H9 (cell line): ENCODE data around the gene TTC13. TPM values are rescaled to one million over a fixed set of nuclear protein-coding genes. Genes with fewer than 3 reads are reported as not detected.

Source experiments
- DNase-seq: peaks from one replicate; pipeline ENCODE4 v3.0.0-alpha.2; 2017
- H2AFZ ChIP-seq: one replicate; pipeline ENCODE4 v1.6.1; 2013; ENCODE audit warnings: mild to moderate bottlenecking, low read length, control low read depth, moderate library complexity
- H2AK5ac ChIP-seq: 2 replicates; pipeline ENCODE4 v1.6.1; 2013; ENCODE audit warnings: low read length, control low read depth, mixed read lengths; ENCODE audit not compliant: insufficient read length
- H2BK120ac ChIP-seq: one replicate; pipeline ENCODE4 v1.6.1; 2013; ENCODE audit warnings: low read depth, mild to moderate bottlenecking, low read length, control low read depth, inconsistent platforms; ENCODE audit not compliant: poor library complexity, severe bottlenecking
- H2BK12ac ChIP-seq: 2 replicates; pipeline ENCODE4 v1.6.1; 2013; ENCODE audit warnings: low read length, control low read depth, mixed read lengths, low read depth; ENCODE audit not compliant: insufficient read length
- H2BK15ac ChIP-seq: 2 replicates; pipeline ENCODE4 v1.6.1; 2013; ENCODE audit warnings: low read depth, low read length, control low read depth
- H2BK20ac ChIP-seq: one replicate; pipeline ENCODE4 v1.6.1; 2013; ENCODE audit warnings: low read depth, mild to moderate bottlenecking, low read length, control low read depth, inconsistent platforms; ENCODE audit not compliant: poor library complexity, severe bottlenecking
- H2BK5ac ChIP-seq: 2 replicates; pipeline ENCODE4 v1.6.1; 2013; ENCODE audit warnings: low read length, control low read depth, mixed read lengths; ENCODE audit not compliant: insufficient read length
- H3K14ac ChIP-seq: 2 replicates; pipeline ENCODE4 v1.6.1; 2013; ENCODE audit warnings: low read length, control low read depth; ENCODE audit not compliant: insufficient read depth
- H3K18ac ChIP-seq: 2 replicates; pipeline ENCODE4 v1.6.1; 2013; ENCODE audit warnings: low read depth, mild to moderate bottlenecking, mixed read lengths, low read length, control low read depth; ENCODE audit not compliant: insufficient read length
- H3K23ac ChIP-seq: 2 replicates; pipeline ENCODE4 v1.6.1; 2013; ENCODE audit warnings: low read length, control low read depth, mixed read lengths, low read depth; ENCODE audit not compliant: insufficient read length
- H3K23me2 ChIP-seq: 2 replicates; pipeline ENCODE4 v1.6.1; 2013; ENCODE audit warnings: low read depth, mild to moderate bottlenecking, mixed read lengths, low read length, control low read depth; ENCODE audit not compliant: insufficient read length, poor library complexity, severe bottlenecking
- H3K27ac ChIP-seq: 2 replicates; pipeline ENCODE4 v1.5.1; 2013; ENCODE audit warnings: low read length, control low read depth, mixed read lengths, low read depth; ENCODE audit not compliant: insufficient read length
- H3K27me3 ChIP-seq: 2 replicates; pipeline ENCODE4 v1.6.1; 2013; ENCODE audit warnings: low read length, control low read depth, inconsistent platforms; ENCODE audit not compliant: insufficient read depth
- H3K4ac ChIP-seq: 2 replicates; pipeline ENCODE4 v1.6.1; 2013; ENCODE audit warnings: low read depth, mild to moderate bottlenecking, control low read depth, inconsistent platforms, low read length, moderate library complexity
- H3K4me1 ChIP-seq: 2 replicates; pipeline ENCODE4 v1.6.1; 2013; ENCODE audit warnings: low read length, control low read depth, inconsistent platforms; ENCODE audit not compliant: insufficient read depth
- H3K4me2 ChIP-seq: 2 replicates; pipeline ENCODE4 v1.6.1; 2013; ENCODE audit warnings: low read length, control low read depth, mixed read lengths; ENCODE audit not compliant: insufficient read length, insufficient read depth
- H3K56ac ChIP-seq: 2 replicates; pipeline ENCODE4 v1.6.1; 2013; ENCODE audit warnings: low read depth, mild to moderate bottlenecking, mixed read lengths, low read length, control low read depth; ENCODE audit not compliant: insufficient read length
- H3K79me1 ChIP-seq: 2 replicates; pipeline ENCODE4 v1.6.1; 2013; ENCODE audit warnings: low read depth, mild to moderate bottlenecking, moderate library complexity, low read length, control low read depth, inconsistent platforms; ENCODE audit not compliant: insufficient read depth, poor library complexity, severe bottlenecking
- H3K79me2 ChIP-seq: 2 replicates; pipeline ENCODE4 v1.6.1; 2013; ENCODE audit warnings: low read length, control low read depth, inconsistent platforms; ENCODE audit not compliant: insufficient read depth
- H3K9ac ChIP-seq: 2 replicates; pipeline ENCODE4 v1.6.1; 2013; ENCODE audit warnings: low read length, control low read depth, mixed read lengths; ENCODE audit not compliant: insufficient read length; ENCODE audit errors: extremely low read depth
- H3K9me3 ChIP-seq: one replicate; pipeline ENCODE4 v1.6.1; 2013; ENCODE audit warnings: low read depth, low read length, inconsistent platforms; ENCODE audit not compliant: control insufficient read depth
- H3T11ph ChIP-seq: one replicate; pipeline ENCODE4 v1.6.1; 2013; ENCODE audit warnings: mild to moderate bottlenecking, low read length, control low read depth, inconsistent platforms
- H4K20me1 ChIP-seq: one replicate; pipeline ENCODE4 v1.6.1; 2013; ENCODE audit not compliant: control insufficient read depth, insufficient read length, insufficient read depth
- H4K5ac ChIP-seq: 2 replicates; pipeline ENCODE4 v1.6.1; 2013; ENCODE audit warnings: low read depth, mild to moderate bottlenecking, mixed read lengths, low read length, control low read depth; ENCODE audit not compliant: insufficient read length
- H4K8ac ChIP-seq: replicated peaks from 2 replicates; pipeline ENCODE4 v1.6.1; 2013; ENCODE audit warnings: low read length, control low read depth, mixed read lengths, low read depth; ENCODE audit not compliant: insufficient read length
- H4K91ac ChIP-seq: 2 replicates; pipeline ENCODE4 v1.6.1; 2013; ENCODE audit warnings: low read depth, mild to moderate bottlenecking, moderate library complexity, mixed read lengths, low read length, control low read depth; ENCODE audit not compliant: insufficient read length
- H3K27ac Mint-ChIP-seq, 3 experiments: 2 replicates in 2 of 3; 3 replicates in 1 of 3; pipeline ENCODE4 v1.8.0; 2020 to 2021; ENCODE audit warnings: mixed read lengths in 3 of 3, mild to moderate bottlenecking in 1 of 3, moderate library complexity in 1 of 3
- H3K27me3 Mint-ChIP-seq: 2 replicates; pipeline ENCODE4 v1.8.0; 2021; ENCODE audit warnings: low read depth, mild to moderate bottlenecking, moderate library complexity, mixed read lengths
- H3K36me3 Mint-ChIP-seq, 3 experiments: 2 replicates in 2 of 3; 3 replicates in 1 of 3; pipeline ENCODE4 v1.8.0; 2020 to 2021; ENCODE audit warnings: low read depth in 3 of 3, mixed read lengths in 3 of 3; ENCODE audit not compliant: insufficient read depth in 1 of 3
- H3K4me1 Mint-ChIP-seq, 2 experiments: 2 replicates each; pipeline ENCODE4 v1.8.0; 2020; ENCODE audit warnings: mixed read lengths in 2 of 2
- H3K4me3 Mint-ChIP-seq, 2 experiments: 2 replicates in 1 of 2; 3 replicates in 1 of 2; pipeline ENCODE4 v1.8.0; 2020 to 2021; ENCODE audit warnings: mild to moderate bottlenecking in 2 of 2, mixed read lengths in 2 of 2, moderate library complexity in 1 of 2
- H3K9me3 Mint-ChIP-seq, 2 experiments: 2 replicates in 1 of 2; 3 replicates in 1 of 2; pipeline ENCODE4 v1.8.0; 2020; ENCODE audit warnings: mild to moderate bottlenecking in 2 of 2, mixed read lengths in 2 of 2, moderate library complexity in 1 of 2
- WGBS: extraction: QIAGEN DNeasy Blood & Tissue Kit; methylation state at CpG from one replicate; pipeline ENCODE4 v1.1.7; 2013; ENCODE audit warnings: missing lambda C conversion rate, low lambda C conversion rate, mixed read lengths; ENCODE audit not compliant: insufficient read length; ENCODE audit errors: extremely low coverage; 5-methylcytosine and 5-hydroxymethylcytosine counted together
- total RNA-seq: library from RNA; stranded (reverse); gene quantifications from 2 replicates; pipeline ENCODE4 v1.2.1, GENCODE V29; 2021
- TF ChIP-seq, protein P1 (sequence below): fragments of 200-600 bp; sonication (generic); conservative IDR thresholded peaks from 3 replicates; pipeline ENCODE4 v1.8.0; 2021; ENCODE audit warnings: antibody characterized with exemption, mild to moderate bottlenecking

TTC13 gene
- total RNA-seq, 1 experiment from 2014 or later = 7.6 TPM

GRCh38 chr1:230907472-230908205, 71.0 kb downstream of the TTC13 start:
- TF ChIP-seq, protein P1, sequence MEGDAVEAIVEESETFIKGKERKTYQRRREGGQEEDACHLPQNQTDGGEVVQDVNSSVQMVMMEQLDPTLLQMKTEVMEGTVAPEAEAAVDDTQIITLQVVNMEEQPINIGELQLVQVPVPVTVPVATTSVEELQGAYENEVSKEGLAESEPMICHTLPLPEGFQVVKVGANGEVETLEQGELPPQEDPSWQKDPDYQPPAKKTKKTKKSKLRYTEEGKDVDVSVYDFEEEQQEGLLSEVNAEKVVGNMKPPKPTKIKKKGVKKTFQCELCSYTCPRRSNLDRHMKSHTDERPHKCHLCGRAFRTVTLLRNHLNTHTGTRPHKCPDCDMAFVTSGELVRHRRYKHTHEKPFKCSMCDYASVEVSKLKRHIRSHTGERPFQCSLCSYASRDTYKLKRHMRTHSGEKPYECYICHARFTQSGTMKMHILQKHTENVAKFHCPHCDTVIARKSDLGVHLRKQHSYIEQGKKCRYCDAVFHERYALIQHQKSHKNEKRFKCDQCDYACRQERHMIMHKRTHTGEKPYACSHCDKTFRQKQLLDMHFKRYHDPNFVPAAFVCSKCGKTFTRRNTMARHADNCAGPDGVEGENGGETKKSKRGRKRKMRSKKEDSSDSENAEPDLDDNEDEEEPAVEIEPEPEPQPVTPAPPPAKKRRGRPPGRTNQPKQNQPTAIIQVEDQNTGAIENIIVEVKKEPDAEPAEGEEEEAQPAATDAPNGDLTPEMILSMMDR = no peak
- Histone ChIP-seq H3T11ph (no peak overlapping the region), H2AFZ (no peak overlapping the region), H3K23ac (no peak overlapping the region), H4K5ac (no peak overlapping the region), H2BK120ac (no peak overlapping the region), H3K79me2 (no peaks in the 10 kb centered on the region), H3K4me2 (no peak overlapping the region), H3K9ac (no peak overlapping the region), H3K18ac (no peak overlapping the region), H3K23me2 (no peaks in the 10 kb centered on the region), H3K56ac (no peak overlapping the region), H4K91ac (no peak overlapping the region), H2BK5ac (no peak overlapping the region), H3K27ac (no peak overlapping the region), H3K79me1 (no peaks in the 10 kb centered on the region), H2AK5ac (no peak overlapping the region), H3K4ac (no peak overlapping the region), H3K9me3 (no peaks in the 10 kb centered on the region), H2BK15ac (no peak overlapping the region), H3K14ac (no peak overlapping the region), H4K20me1 (no peaks in the 10 kb centered on the region), H2BK20ac (no peak overlapping the region), H2BK12ac (no peak overlapping the region), H3K4me1 (no peaks in the 10 kb centered on the region), H4K8ac (no peak overlapping the region), H3K27me3 (no peaks in the 10 kb centered on the region)
- no CpG with 5 or more reads among the region's 4 CpGs for WGBS
- peaks cover 4% of the 10 kb centered on the region; the same call in 1 of the 2 replicates for H3K27me3 Mint-ChIP-seq
- no peak for DNase-seq
- no peak overlapping the region for H3K27ac Mint-ChIP-seq
- H3K9me3 Mint-ChIP-seq = no peaks in the 10 kb centered on the region
- no peaks in the 10 kb centered on the region; a peak in 1 of 7 replicates for H3K36me3 Mint-ChIP-seq
- no peaks in the 10 kb centered on the region for H3K4me1 Mint-ChIP-seq
- no peak overlapping the region for H3K4me3 Mint-ChIP-seq
